H9 (cell line): Measurements from ENCODE around the gene LRP1B. TPM values are rescaled to one million over a fixed set of nuclear protein-coding genes. Genes with fewer than 3 reads are reported as not detected.

ENCODE experiments used
- DNase-seq: peaks from one replicate; pipeline ENCODE4 v3.0.0-alpha.2; 2017
- H2AFZ ChIP-seq: one replicate; pipeline ENCODE4 v1.6.1; 2013; ENCODE audit warnings: mild to moderate bottlenecking, low read length, control low read depth, moderate library complexity
- H2AK5ac ChIP-seq: 2 replicates; pipeline ENCODE4 v1.6.1; 2013; ENCODE audit warnings: low read length, control low read depth, mixed read lengths; ENCODE audit not compliant: insufficient read length
- H2BK120ac ChIP-seq: one replicate; pipeline ENCODE4 v1.6.1; 2013; ENCODE audit warnings: low read depth, mild to moderate bottlenecking, low read length, control low read depth, inconsistent platforms; ENCODE audit not compliant: poor library complexity, severe bottlenecking
- H2BK12ac ChIP-seq: 2 replicates; pipeline ENCODE4 v1.6.1; 2013; ENCODE audit warnings: low read length, control low read depth, mixed read lengths, low read depth; ENCODE audit not compliant: insufficient read length
- H2BK15ac ChIP-seq: 2 replicates; pipeline ENCODE4 v1.6.1; 2013; ENCODE audit warnings: low read depth, low read length, control low read depth
- H2BK20ac ChIP-seq: one replicate; pipeline ENCODE4 v1.6.1; 2013; ENCODE audit warnings: low read depth, mild to moderate bottlenecking, low read length, control low read depth, inconsistent platforms; ENCODE audit not compliant: poor library complexity, severe bottlenecking
- H2BK5ac ChIP-seq: 2 replicates; pipeline ENCODE4 v1.6.1; 2013; ENCODE audit warnings: low read length, control low read depth, mixed read lengths; ENCODE audit not compliant: insufficient read length
- H3K14ac ChIP-seq: 2 replicates; pipeline ENCODE4 v1.6.1; 2013; ENCODE audit warnings: low read length, control low read depth; ENCODE audit not compliant: insufficient read depth
- H3K18ac ChIP-seq: 2 replicates; pipeline ENCODE4 v1.6.1; 2013; ENCODE audit warnings: low read depth, mild to moderate bottlenecking, mixed read lengths, low read length, control low read depth; ENCODE audit not compliant: insufficient read length
- H3K23ac ChIP-seq: 2 replicates; pipeline ENCODE4 v1.6.1; 2013; ENCODE audit warnings: low read length, control low read depth, mixed read lengths, low read depth; ENCODE audit not compliant: insufficient read length
- H3K23me2 ChIP-seq: 2 replicates; pipeline ENCODE4 v1.6.1; 2013; ENCODE audit warnings: low read depth, mild to moderate bottlenecking, mixed read lengths, low read length, control low read depth; ENCODE audit not compliant: insufficient read length, poor library complexity, severe bottlenecking
- H3K27ac ChIP-seq: 2 replicates; pipeline ENCODE4 v1.5.1; 2013; ENCODE audit warnings: low read length, control low read depth, mixed read lengths, low read depth; ENCODE audit not compliant: insufficient read length
- H3K27me3 ChIP-seq: 2 replicates; pipeline ENCODE4 v1.6.1; 2013; ENCODE audit warnings: low read length, control low read depth, inconsistent platforms; ENCODE audit not compliant: insufficient read depth
- H3K4ac ChIP-seq: 2 replicates; pipeline ENCODE4 v1.6.1; 2013; ENCODE audit warnings: low read depth, mild to moderate bottlenecking, control low read depth, inconsistent platforms, low read length, moderate library complexity
- H3K4me1 ChIP-seq: 2 replicates; pipeline ENCODE4 v1.6.1; 2013; ENCODE audit warnings: low read length, control low read depth, inconsistent platforms; ENCODE audit not compliant: insufficient read depth
- H3K4me2 ChIP-seq: 2 replicates; pipeline ENCODE4 v1.6.1; 2013; ENCODE audit warnings: low read length, control low read depth, mixed read lengths; ENCODE audit not compliant: insufficient read length, insufficient read depth
- H3K56ac ChIP-seq: 2 replicates; pipeline ENCODE4 v1.6.1; 2013; ENCODE audit warnings: low read depth, mild to moderate bottlenecking, mixed read lengths, low read length, control low read depth; ENCODE audit not compliant: insufficient read length
- H3K79me1 ChIP-seq: 2 replicates; pipeline ENCODE4 v1.6.1; 2013; ENCODE audit warnings: low read depth, mild to moderate bottlenecking, moderate library complexity, low read length, control low read depth, inconsistent platforms; ENCODE audit not compliant: insufficient read depth, poor library complexity, severe bottlenecking
- H3K79me2 ChIP-seq: 2 replicates; pipeline ENCODE4 v1.6.1; 2013; ENCODE audit warnings: low read length, control low read depth, inconsistent platforms; ENCODE audit not compliant: insufficient read depth
- H3K9ac ChIP-seq: 2 replicates; pipeline ENCODE4 v1.6.1; 2013; ENCODE audit warnings: low read length, control low read depth, mixed read lengths; ENCODE audit not compliant: insufficient read length; ENCODE audit errors: extremely low read depth
- H3K9me3 ChIP-seq: one replicate; pipeline ENCODE4 v1.6.1; 2013; ENCODE audit warnings: low read depth, low read length, inconsistent platforms; ENCODE audit not compliant: control insufficient read depth
- H3T11ph ChIP-seq: one replicate; pipeline ENCODE4 v1.6.1; 2013; ENCODE audit warnings: mild to moderate bottlenecking, low read length, control low read depth, inconsistent platforms
- H4K20me1 ChIP-seq: one replicate; pipeline ENCODE4 v1.6.1; 2013; ENCODE audit not compliant: control insufficient read depth, insufficient read length, insufficient read depth
- H4K5ac ChIP-seq: 2 replicates; pipeline ENCODE4 v1.6.1; 2013; ENCODE audit warnings: low read depth, mild to moderate bottlenecking, mixed read lengths, low read length, control low read depth; ENCODE audit not compliant: insufficient read length
- H4K8ac ChIP-seq: replicated peaks from 2 replicates; pipeline ENCODE4 v1.6.1; 2013; ENCODE audit warnings: low read length, control low read depth, mixed read lengths, low read depth; ENCODE audit not compliant: insufficient read length
- H4K91ac ChIP-seq: 2 replicates; pipeline ENCODE4 v1.6.1; 2013; ENCODE audit warnings: low read depth, mild to moderate bottlenecking, moderate library complexity, mixed read lengths, low read length, control low read depth; ENCODE audit not compliant: insufficient read length
- H3K27ac Mint-ChIP-seq, 3 experiments: 2 replicates in 2 of 3; 3 replicates in 1 of 3; pipeline ENCODE4 v1.8.0; 2020 to 2021; ENCODE audit warnings: mixed read lengths in 3 of 3, mild to moderate bottlenecking in 1 of 3, moderate library complexity in 1 of 3
- H3K27me3 Mint-ChIP-seq: 2 replicates; pipeline ENCODE4 v1.8.0; 2021; ENCODE audit warnings: low read depth, mild to moderate bottlenecking, moderate library complexity, mixed read lengths
- H3K36me3 Mint-ChIP-seq, 3 experiments: 2 replicates in 2 of 3; 3 replicates in 1 of 3; pipeline ENCODE4 v1.8.0; 2020 to 2021; ENCODE audit warnings: low read depth in 3 of 3, mixed read lengths in 3 of 3; ENCODE audit not compliant: insufficient read depth in 1 of 3
- H3K4me1 Mint-ChIP-seq, 2 experiments: 2 replicates each; pipeline ENCODE4 v1.8.0; 2020; ENCODE audit warnings: mixed read lengths in 2 of 2
- H3K4me3 Mint-ChIP-seq, 2 experiments: 2 replicates in 1 of 2; 3 replicates in 1 of 2; pipeline ENCODE4 v1.8.0; 2020 to 2021; ENCODE audit warnings: mild to moderate bottlenecking in 2 of 2, mixed read lengths in 2 of 2, moderate library complexity in 1 of 2
- H3K9me3 Mint-ChIP-seq, 2 experiments: 2 replicates in 1 of 2; 3 replicates in 1 of 2; pipeline ENCODE4 v1.8.0; 2020; ENCODE audit warnings: mild to moderate bottlenecking in 2 of 2, mixed read lengths in 2 of 2, moderate library complexity in 1 of 2
- CTCF ChIP-seq: fragments of 200-600 bp; sonication (generic); conservative IDR thresholded peaks from 3 replicates; pipeline ENCODE4 v1.8.0; 2021; ENCODE audit warnings: antibody characterized with exemption, mild to moderate bottlenecking
- WGBS: extraction: QIAGEN DNeasy Blood & Tissue Kit; methylation state at CpG from one replicate; pipeline ENCODE4 v1.1.7; 2013; ENCODE audit warnings: missing lambda C conversion rate, low lambda C conversion rate, mixed read lengths; ENCODE audit not compliant: insufficient read length; ENCODE audit errors: extremely low coverage; 5-methylcytosine and 5-hydroxymethylcytosine counted together
- total RNA-seq: library from RNA; stranded (reverse); gene quantifications from 2 replicates; pipeline ENCODE4 v1.2.1, GENCODE V29; 2021

Gene LRP1B
- total RNA-seq, 1 experiment from 2014 or later: not detected

- Histone ChIP-seq H2BK5ac (no peak overlapping the region), H3K79me1 (no peaks in the 10 kb centered on the region), H2BK120ac (no peak overlapping the region), H3K23ac (no peak overlapping the region), H3K27me3 (no peaks in the 10 kb centered on the region), H3K4me2 (no peak overlapping the region), H3T11ph (no peak overlapping the region), H4K5ac (no peak overlapping the region), H3K18ac (no peak overlapping the region), H3K9me3 (no peaks in the 10 kb centered on the region), H2BK20ac (no peak overlapping the region), H4K8ac (no peak overlapping the region), H3K56ac (no peak overlapping the region), H4K91ac (no peak overlapping the region), H3K14ac (no peak overlapping the region), H2BK12ac (no peak overlapping the region), H2AFZ (no peak overlapping the region), H3K79me2 (no peaks in the 10 kb centered on the region), H3K27ac (no peak overlapping the region), H3K23me2 (no peaks in the 10 kb centered on the region), H3K4ac (no peak overlapping the region), H3K4me1 (no peaks in the 10 kb centered on the region), H3K9ac (no peak overlapping the region), H2BK15ac (no peak overlapping the region), H2AK5ac (no peak overlapping the region), H4K20me1 (no peaks in the 10 kb centered on the region)
- Mint-ChIP-seq H3K27ac (no peak overlapping the region), H3K4me3 (no peak overlapping the region), H3K27me3 (no peaks in the 10 kb centered on the region), H3K36me3 (no peaks in the 10 kb centered on the region), H3K4me1 (peaks cover 0 to 3% of the 10 kb centered on the region in 2 experiments; a peak in 1 of 4 replicates), H3K9me3 (no peaks in the 10 kb centered on the region)
- DNase-seq: no peak
- no CpG with 5 or more reads among the region's 4 CpGs for WGBS
- TF ChIP-seq CTCF: no peak
These were observed 431.2 kb downstream of the LRP1B start for GRCh38 chr2:141699573-141699972.
